HL-60 (cell line): ENCODE data around the gene MTCL3.

ENCODE experiments used
- DNase-seq, 2 experiments: peaks; one replicate each; pipeline ENCODE4 v3.0.0-alpha.2; 2010 to 2020; ENCODE audit warnings: low read depth in 1 of 2, low spot score in 1 of 2
- H3K27ac ChIP-seq: fragments of 250-450 bp; sonication (Bioruptor Pico); replicated peaks from 2 replicates; pipeline ENCODE4 v1.5.1; 2020; ENCODE audit warnings: mild to moderate bottlenecking, moderate library complexity
- H3K27me3 ChIP-seq: fragments of 250-450 bp; sonication (Bioruptor Pico); 2 replicates; pipeline ENCODE4 v1.5.1; 2021; ENCODE audit warnings: mild to moderate bottlenecking, moderate library complexity; ENCODE audit not compliant: insufficient read depth, poor library complexity, severe bottlenecking
- H3K4me3 ChIP-seq: replicated peaks from 2 replicates; pipeline ENCODE4 v1.5.1; 2011; ENCODE audit warnings: mild to moderate bottlenecking, control low read depth, low read length; ENCODE audit not compliant: insufficient read depth
- CTCF ChIP-seq: IDR thresholded peaks from one replicate; pipeline ENCODE4 v1.5.1; 2011; ENCODE audit warnings: low read length, control low read depth, inconsistent platforms; ENCODE audit not compliant: insufficient read depth
- GABPA ChIP-seq: IDR thresholded peaks from 2 replicates; pipeline ENCODE4 v1.6.1; 2012; ENCODE audit warnings: low read depth
- POLR2AphosphoS5 ChIP-seq: IDR thresholded peaks from 2 replicates; pipeline ENCODE4 v1.6.1; 2012; ENCODE audit warnings: low read depth
- REST ChIP-seq: IDR thresholded peaks from 2 replicates; pipeline ENCODE4 v1.6.1; 2012; ENCODE audit warnings: low read depth; ENCODE audit not compliant: insufficient replicate concordance
- SPI1 ChIP-seq: IDR thresholded peaks from 2 replicates; pipeline ENCODE4 v1.6.1; 2012; ENCODE audit warnings: low read depth, mild to moderate bottlenecking, borderline replicate concordance

Gene MTCL3

DNA sequence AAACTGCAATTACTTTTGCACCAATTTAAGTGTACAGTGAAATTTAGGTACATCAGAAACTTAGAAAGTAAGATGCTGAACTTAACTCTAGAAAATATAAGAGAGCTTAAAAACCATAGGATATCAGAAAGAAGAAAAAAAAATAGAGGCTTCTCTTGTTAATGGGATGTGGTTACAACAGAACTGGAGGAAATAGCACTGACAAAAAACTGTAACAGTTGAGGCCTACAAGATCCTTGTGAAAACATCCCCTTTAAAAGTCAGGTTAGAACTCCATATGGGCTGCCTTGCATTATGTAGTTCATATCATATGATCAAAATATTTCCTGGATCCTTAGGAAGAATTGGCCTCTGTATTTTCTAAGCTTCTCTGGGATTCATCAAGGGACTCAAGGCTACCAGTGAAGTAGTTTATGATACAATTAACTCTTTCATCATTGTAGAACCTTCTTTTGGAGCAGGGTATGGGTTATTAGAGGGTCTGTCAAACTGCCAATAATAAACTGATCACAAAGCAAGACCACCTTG lies 24.8 kb downstream of the MTCL3 start:
- Histone ChIP-seq H3K27me3 (peaks cover 5% of the 10 kb centered on the region), H3K27ac (no peak overlapping the region), H3K4me3 (no peak overlapping the region)
- TF ChIP-seq GABPA (no peak), CTCF (no peak), POLR2AphosphoS5 (no peak), SPI1 (no peak), REST (no peak)
- no peak for DNase-seq

DNA sequence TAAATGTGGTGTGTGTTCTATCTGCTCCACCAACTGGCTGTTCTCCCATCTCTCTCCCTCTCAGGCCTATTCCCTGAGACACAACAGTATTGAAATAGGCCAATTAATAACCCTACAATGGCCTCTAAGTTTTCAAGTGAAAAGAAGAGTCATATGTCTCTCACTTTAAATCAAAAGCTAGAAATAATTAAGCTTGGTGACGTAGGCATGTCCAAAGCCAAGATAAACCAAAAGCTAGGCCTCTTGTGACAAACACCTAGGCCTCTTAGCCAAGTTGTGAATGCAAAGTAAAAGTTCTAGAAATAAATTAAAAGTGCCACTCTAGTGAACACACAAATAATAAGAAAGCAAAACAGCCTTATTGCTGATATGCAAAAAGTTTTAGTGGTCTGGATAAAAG lies 29.9 kb downstream of the MTCL3 start:
- H3K4me3 ChIP-seq: no peak overlapping the region
- H3K27ac ChIP-seq: no peak overlapping the region
- DNase-seq: no peak
- no peaks in the 10 kb centered on the region for H3K27me3 ChIP-seq
- no peak for TF ChIP-seq SPI1
- no peak for TF ChIP-seq CTCF
- TF ChIP-seq GABPA: no peak
- no peak for TF ChIP-seq REST
- TF ChIP-seq POLR2AphosphoS5: no peak

DNA sequence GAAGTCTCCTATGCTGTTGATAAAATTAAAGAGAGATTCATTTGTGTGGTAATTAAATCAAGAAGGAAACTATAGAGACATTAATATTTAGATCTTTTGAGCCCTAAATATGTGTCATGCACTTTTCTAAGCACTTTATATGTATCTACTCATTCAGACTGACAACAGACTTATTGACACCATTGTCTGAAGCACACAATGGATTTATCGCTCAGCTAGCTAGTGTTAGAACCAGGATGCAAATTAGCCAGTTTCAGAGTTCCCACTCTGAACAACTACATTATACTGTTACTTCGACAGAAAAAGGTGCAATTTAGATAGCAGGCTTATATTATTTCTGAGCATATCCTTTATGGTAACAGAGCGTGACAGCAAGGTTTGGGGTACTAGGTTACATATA lies 32.2 kb downstream of the MTCL3 start:
- DNase-seq: no peak
- Histone ChIP-seq H3K4me3 (no peak overlapping the region), H3K27ac (no peak overlapping the region), H3K27me3 (no peaks in the 10 kb centered on the region)
- no peak for TF ChIP-seq SPI1
- no peak for TF ChIP-seq CTCF
- no peak for TF ChIP-seq REST
- no peak for TF ChIP-seq GABPA
- no peak for TF ChIP-seq POLR2AphosphoS5
